Left renal pelvis (tissue), 4 donors: ENCODE results near the gene RHBDF2. TPM values are rescaled to one million over a fixed set of nuclear protein-coding genes. Genes with fewer than 3 reads are reported as not detected.

Experiments used
- DNase-seq, 4 donors: peaks; one replicate each; pipeline ENCODE4 v3.0.0-alpha.2; 2013; ENCODE audit warnings: low read depth in 4 of 4, low spot score in 3 of 4
- polyA plus RNA-seq, 4 donors: library from polyadenylated mRNA; unstranded; fragments of 120-200 nt; gene quantifications; one replicate each; pipeline ENCODE4 v1.2.1, GENCODE V29; 2013; ENCODE audit not compliant: insufficient read length in 4 of 4

RHBDF2 gene
- polyA plus RNA-seq, result 1 to 10 TPM; 4.6 to 8.9 (median 6.2) TPM

- DNase-seq, result no peak
Measured at GRCh38 chr17:76501018-76501826, at the start of gene RHBDF2. TSS of gene RHBDF2 (minus strand) at chr17:76501423. CDS start at chr17:76481524, 19,899 bp downstream.

GRCh38 chr17:76549539-76549938 lies 48.3 kb upstream of the RHBDF2 start:
- no peak for DNase-seq

- no peak for DNase-seq
Measured at GRCh38 chr17:76549215-76549518, 47.9 kb upstream of the RHBDF2 start.

- no peak for DNase-seq
Measured at GRCh38 chr17:76548378-76549214, 47.4 kb upstream of the RHBDF2 start.

GRCh38 chr17:76547642-76548202 lies 46.5 kb upstream of the RHBDF2 start:
- no peak for DNase-seq

- DNase-seq, result no peak
Measured at GRCh38 chr17:76547183-76547641, 46.0 kb upstream of the RHBDF2 start.

GRCh38 chr17:76546556-76547182 lies 45.4 kb upstream of the RHBDF2 start:
- no peak for DNase-seq

- DNase-seq, result no peak
Measured at GRCh38 chr17:76545918-76546555, 44.8 kb upstream of the RHBDF2 start.

- no peak for DNase-seq
Measured at GRCh38 chr17:76544546-76545365, 43.5 kb upstream of the RHBDF2 start.

- no peak for DNase-seq
Measured at GRCh38 chr17:76543826-76544545, 42.8 kb upstream of the RHBDF2 start.

- DNase-seq, result no peak
Measured at GRCh38 chr17:76543482-76543825, 42.2 kb upstream of the RHBDF2 start.

GRCh38 chr17:76542984-76543383 lies 41.8 kb upstream of the RHBDF2 start:
- DNase-seq, result no peak

GRCh38 chr17:76542566-76542971 lies 41.3 kb upstream of the RHBDF2 start:
- DNase-seq, result no peak

GRCh38 chr17:76541739-76542454 lies 40.7 kb upstream of the RHBDF2 start:
- no peak for DNase-seq

GRCh38 chr17:76540381-76541300 lies 39.4 kb upstream of the RHBDF2 start:
- DNase-seq, result peak; percentile 84 to 94 (median 88)

GRCh38 chr17:76539631-76540271 lies 38.5 kb upstream of the RHBDF2 start, which contains the start of gene PRCD:
TSS of gene PRCD (plus strand) at chr17:76540044. CDS start at chr17:76540142, 98 bp downstream.
- DNase-seq, result no peak
